ENCODE results near the gene CLK2.
"Not testable (repeated sequence)": the region's sequence is repeated elsewhere in the genome, so short reads cannot be mapped to it uniquely, and the experiment has no call there.

The CLK2 gene

GRCh38 chr1:155295942-155296267, 22.6 kb upstream of the CLK2 start:
- H3K27ac ChIP-seq, result no peak overlapping the region
- TF ChIP-seq CTCF (conservative IDR thresholded peaks at IDR 0.05), result no peak

GRCh38 chr1:155295183-155295941, 22.1 kb upstream of the CLK2 start:
- TF ChIP-seq CTCF (conservative IDR thresholded peaks at IDR 0.05), result no peak
- H3K27ac ChIP-seq, result no peak overlapping the region

- TF ChIP-seq CTCF (conservative IDR thresholded peaks at IDR 0.05), result no peak
- H3K27ac ChIP-seq, result no peak overlapping the region
Observed at GRCh38 chr1:155294520-155295182, 21.3 kb upstream of the CLK2 start.

- H3K27ac ChIP-seq, result no peak overlapping the region
- no peak for TF ChIP-seq CTCF (conservative IDR thresholded peaks at IDR 0.05)
Observed at GRCh38 chr1:155293086-155293749, 19.9 kb upstream of the CLK2 start.

- not testable (repeated sequence) for H3K27ac ChIP-seq
Observed at GRCh38 chr1:155291006-155291405, 17.7 kb upstream of the CLK2 start.

DNA sequence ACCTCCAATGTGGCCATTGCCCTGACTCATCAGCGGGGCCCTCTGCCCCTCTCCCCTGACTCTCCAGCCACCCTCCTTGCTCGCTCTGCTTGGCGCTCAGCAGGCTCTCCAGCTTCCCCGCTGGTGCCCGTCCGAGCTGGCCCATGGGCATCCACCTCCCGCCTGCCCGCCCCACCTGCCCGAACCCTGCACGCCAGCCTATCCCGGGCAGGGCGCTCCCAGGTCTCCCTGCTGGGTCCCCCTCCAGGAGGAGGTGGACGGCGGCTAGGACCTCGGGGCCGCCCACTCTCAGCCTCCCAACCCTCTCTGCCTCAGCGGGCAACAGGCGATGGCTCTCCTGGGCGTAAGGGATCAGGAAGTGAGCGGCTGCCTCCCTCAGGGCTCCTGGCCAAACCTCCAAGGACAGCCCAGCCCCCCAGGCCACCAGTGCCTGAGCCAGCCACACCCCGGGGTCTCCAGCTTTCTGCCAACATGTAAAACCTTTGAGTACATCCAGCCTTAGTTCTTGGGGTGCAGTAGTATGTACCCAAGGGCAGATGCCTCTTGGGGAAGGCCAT, 14.8 kb upstream of the CLK2 start:
- H3K27ac ChIP-seq, result no peak overlapping the region
- no peak for TF ChIP-seq CTCF (conservative IDR thresholded peaks at IDR 0.05)

DNA sequence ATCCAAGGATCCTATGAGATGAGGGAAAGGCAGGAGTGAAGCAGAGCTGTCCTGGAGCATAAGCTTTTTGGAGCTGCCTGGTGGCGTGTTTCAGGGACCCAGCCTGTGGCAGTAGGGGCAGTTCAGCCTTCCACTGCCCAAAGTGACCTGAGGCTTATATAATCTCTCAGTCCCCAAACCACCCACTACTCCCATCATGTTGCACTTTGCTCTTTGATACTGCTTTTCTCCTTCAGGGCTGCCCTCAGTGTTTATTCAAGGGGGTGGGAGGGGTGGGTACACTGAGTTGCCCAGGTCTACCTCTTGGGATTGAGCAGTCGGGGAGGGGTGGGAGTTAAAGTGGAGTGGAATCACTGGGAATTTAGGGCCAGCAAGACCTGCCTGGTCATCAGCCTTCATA, 13.2 kb upstream of the CLK2 start:
- H3K27ac ChIP-seq, result no peak overlapping the region
- no peak for TF ChIP-seq CTCF (conservative IDR thresholded peaks at IDR 0.05)
